SK-N-SH (cell line): ENCODE measurements around the gene MUC13. TPM values are rescaled to one million over a fixed set of nuclear protein-coding genes. Genes with fewer than 3 reads are reported as not detected.

ENCODE experiments used
- CTCF ChIA-PET: fragments of 300-600, 350-600 bp; formaldehyde crosslinking; extraction: SDS; loops from one replicate; lab custom pipeline; 2021; lab: Yijun Ruan, JAX
- POLR2A ChIA-PET: fragments of 350-600 bp; sonication (Branson Sonifier 250); formaldehyde crosslinking; extraction: SDS; loops from one replicate; lab custom pipeline; 2020; ENCODE audit warnings: antibody characterized with exemption, inconsistent platforms; lab: Yijun Ruan, JAX
- DNase-seq: peaks from one replicate; pipeline ENCODE4 v3.0.0; 2012
- H2AFZ ChIP-seq: fragments of 200-600 bp; sonication (generic); 2 replicates; pipeline ENCODE4 v1.8.1; 2016; ENCODE audit warnings: antibody characterized with exemption, mild to moderate bottlenecking, low read depth
- H3F3A ChIP-seq: fragments of 200-600 bp; sonication (generic); replicated peaks from 2 replicates; pipeline ENCODE3; 2016; ENCODE audit warnings: antibody characterized with exemption, mild to moderate bottlenecking; ENCODE audit not compliant: insufficient read depth
- H3K27ac ChIP-seq, 2 experiments: fragments of 200-500 bp in 1 of 2; fragments of 200-600 bp in 1 of 2; sonication (Bioruptor generic) in 1 of 2; sonication (generic), shearing (Covaris generic) in 1 of 2; 2 replicates each; pipeline versions ENCODE4 v1.5.1 to v1.6.1; 2014 to 2016; ENCODE audit warnings: low read depth in 2 of 2, inconsistent platforms in 1 of 2, low read length in 1 of 2, mild to moderate bottlenecking in 1 of 2, mixed read lengths in 1 of 2
- H3K27me3 ChIP-seq: fragments of 200-600 bp; sonication (generic), shearing (Covaris generic); 2 replicates; pipeline ENCODE4 v1.6.1; 2016; ENCODE audit warnings: mixed run types; ENCODE audit not compliant: insufficient read depth
- H3K36me3 ChIP-seq, 2 experiments: fragments of 200-500 bp in 1 of 2; fragments of 200-600 bp in 1 of 2; sonication (Bioruptor generic) in 1 of 2; sonication (generic) in 1 of 2; replicated peaks in 1 of 2; 2 replicates each; pipeline versions ENCODE3 to v1.5.1; 2014 to 2016; ENCODE audit warnings: low read length in 1 of 2, mild to moderate bottlenecking in 1 of 2; ENCODE audit not compliant: insufficient read depth in 2 of 2, control insufficient read depth in 1 of 2
- H3K4me1 ChIP-seq, 2 experiments: fragments of 200-500 bp in 1 of 2; fragments of 200-600 bp in 1 of 2; sonication (Bioruptor generic) in 1 of 2; sonication (generic), shearing (Covaris generic) in 1 of 2; 2 replicates each; pipeline versions ENCODE4 v1.5.1 to v1.6.1; 2014 to 2016; ENCODE audit warnings: low read depth in 1 of 2, low read length in 1 of 2, mixed run types in 1 of 2; ENCODE audit not compliant: insufficient read depth in 2 of 2, control insufficient read depth in 1 of 2
- H3K4me2 ChIP-seq: fragments of 200-600 bp; sonication (generic), shearing (Covaris generic); 2 replicates; pipeline ENCODE4 v1.6.1; 2017; ENCODE audit warnings: mixed run types
- H3K4me3 ChIP-seq, 2 experiments: fragments of 200-500 bp in 1 of 2; fragments of 200-600 bp in 1 of 2; sonication (Bioruptor generic) in 1 of 2; sonication (generic), shearing (Covaris generic) in 1 of 2; 2 replicates each; pipeline versions ENCODE4 v1.5.1 to v1.8.1; 2014 to 2016; ENCODE audit warnings: low read depth in 2 of 2, inconsistent platforms in 1 of 2, low read length in 1 of 2, mild to moderate bottlenecking in 1 of 2, mixed read lengths in 1 of 2, moderate library complexity in 1 of 2
- H3K79me2 ChIP-seq: fragments of 200-600 bp; sonication (generic); 2 replicates; pipeline ENCODE4 v1.8.1; 2017; ENCODE audit warnings: mild to moderate bottlenecking; ENCODE audit not compliant: insufficient read depth
- H3K9ac ChIP-seq: fragments of 200-600 bp; sonication (generic); 2 replicates; pipeline ENCODE4 v1.6.1; 2017; ENCODE audit warnings: mixed run types
- H3K9me2 ChIP-seq: fragments of 200-600 bp; sonication (generic); 2 replicates; pipeline ENCODE4 v1.6.1; 2017; ENCODE audit warnings: mixed run types
- H3K9me3 ChIP-seq: fragments of 200-600 bp; sonication (generic); 2 replicates; pipeline ENCODE4 v1.6.1; 2017; ENCODE audit warnings: mixed run types, mild to moderate bottlenecking, moderate library complexity
- H4K20me1 ChIP-seq: fragments of 200-600 bp; sonication (generic); 2 replicates; pipeline ENCODE4 v1.6.1; 2017; ENCODE audit warnings: mild to moderate bottlenecking, mixed run types; ENCODE audit not compliant: insufficient read depth
- CHD2 ChIP-seq: fragments of 150-350 bp; IDR thresholded peaks from 2 replicates; pipeline ENCODE4 v1.6.1; 2018; ENCODE audit warnings: low read length; ENCODE audit not compliant: partially characterized antibody
- ELF1 ChIP-seq: IDR thresholded peaks from 2 replicates; pipeline ENCODE4 v1.4.0; 2012
- EP300 ChIP-seq, 2 experiments: IDR thresholded peaks; 2 replicates each; pipeline versions ENCODE4 v1.4.0 to v1.6.1; 2012; ENCODE audit warnings: borderline replicate concordance in 1 of 2, low read depth in 1 of 2, low read length in 1 of 2
- FOSL2 ChIP-seq: IDR thresholded peaks from 2 replicates; pipeline ENCODE4 v1.4.0; 2012; ENCODE audit warnings: low read depth, mild to moderate bottlenecking, moderate library complexity, borderline replicate concordance
- FOXJ3 ChIP-seq: sonication (generic); formaldehyde crosslinking; IDR thresholded peaks from 2 replicates; pipeline ENCODE4 v1.5.1; 2020; ENCODE audit warnings: mild to moderate bottlenecking, missing genetic modification reagents
- FOXM1 ChIP-seq: IDR thresholded peaks from 2 replicates; pipeline ENCODE4 v1.4.0; 2012; ENCODE audit warnings: low read depth, mild to moderate bottlenecking
- JUND ChIP-seq: IDR thresholded peaks from 2 replicates; pipeline ENCODE4 v1.4.0; 2012
- MAX ChIP-seq: IDR thresholded peaks from 2 replicates; pipeline ENCODE4 v1.4.0; 2012; ENCODE audit warnings: low read depth
- MXI1 ChIP-seq: IDR thresholded peaks from 2 replicates; pipeline ENCODE4 v1.6.1; 2012; ENCODE audit warnings: mild to moderate bottlenecking, low read depth, low read length, improper control_type of control experiment
- NRF1 ChIP-seq: IDR thresholded peaks from 2 replicates; pipeline ENCODE4 v1.6.1; 2012; ENCODE audit warnings: low read depth, mild to moderate bottlenecking, low read length
- PBX3 ChIP-seq: IDR thresholded peaks from 2 replicates; pipeline ENCODE4; 2012
- POLR2AphosphoS5 ChIP-seq: IDR thresholded peaks from 2 replicates; pipeline ENCODE4 v1.6.1; 2012; ENCODE audit warnings: low read depth, low read length
- REST ChIP-seq: IDR thresholded peaks from 2 replicates; pipeline ENCODE4 v1.6.1; 2012; ENCODE audit warnings: mild to moderate bottlenecking, low read depth, low read length, moderate library complexity
- RFX5 ChIP-seq: IDR thresholded peaks from 2 replicates; pipeline ENCODE4 v1.6.1; 2012; ENCODE audit warnings: mild to moderate bottlenecking, improper control_type of control experiment, low read length
- USF1 ChIP-seq: IDR thresholded peaks from 2 replicates; pipeline ENCODE4 v1.4.0; 2012; ENCODE audit warnings: low read depth, borderline replicate concordance
- YY1 ChIP-seq: IDR thresholded peaks from 2 replicates; pipeline ENCODE4 v1.4.0; 2012; ENCODE audit warnings: low read depth, mild to moderate bottlenecking
- ZBTB33 ChIP-seq: IDR thresholded peaks from 2 replicates; pipeline ENCODE4 v1.4.0; 2012; ENCODE audit warnings: low read depth, borderline replicate concordance
- WGBS: methylation state at CpG from one replicate; pipeline ENCODE4 v1.1.6; 2017; ENCODE audit warnings: low lambda C conversion rate; 5-methylcytosine and 5-hydroxymethylcytosine counted together
- polyA plus RNA-seq, 3 experiments: library from polyadenylated mRNA; depleted of rRNA; stranded (reverse); fragments of >200 nt; gene quantifications; 2 replicates each; pipeline ENCODE4 v1.2.3, GENCODE V29; 2012
- TF ChIP-seq, protein P1 (sequence below): fragments of 150-350 bp; IDR thresholded peaks from 2 replicates; pipeline ENCODE4 v1.6.1; 2017; ENCODE audit warnings: antibody characterized with exemption, low read length, low read depth, borderline replicate concordance
- TF ChIP-seq, protein P2 (sequence below): fragments of 150-350 bp; IDR thresholded peaks from 2 replicates; pipeline ENCODE4 v1.6.1; 2016; ENCODE audit warnings: mild to moderate bottlenecking, low read depth, low read length
- TF ChIP-seq, protein P3 (sequence below): fragments of 200-600 bp; sonication (generic); IDR thresholded peaks from 2 replicates; pipeline ENCODE4 v1.6.1; 2017; ENCODE audit warnings: antibody characterized with exemption, mild to moderate bottlenecking, moderate library complexity

Gene MUC13
- polyA plus RNA-seq, 1 of the 3 experiments (the other 2 are of a cell fraction): not detected

DNA sequence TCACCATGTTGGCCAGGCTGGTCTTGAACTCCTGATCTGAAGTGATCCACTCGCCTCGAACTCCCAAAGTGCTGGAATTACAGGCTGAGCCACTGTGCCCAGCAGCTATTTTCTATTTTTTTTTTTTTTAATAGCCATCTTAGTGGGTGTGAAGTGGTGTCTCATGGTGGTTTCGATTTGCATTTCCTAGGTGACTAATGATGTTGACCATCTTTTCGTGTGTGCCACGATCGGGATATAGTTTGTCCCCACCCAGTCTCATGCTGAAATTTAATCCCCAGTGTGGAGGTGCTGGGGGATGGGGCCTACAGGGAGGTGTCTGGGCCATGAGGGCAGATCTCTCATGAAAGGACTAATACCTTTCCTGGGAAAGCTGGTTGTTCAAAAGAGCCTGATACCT is 41.8 kb upstream of the MUC13 start:
- Histone ChIP-seq H3K27ac (no peak overlapping the region), H3K9me2 (no peaks in the 10 kb centered on the region), H3K9me3 (no peaks in the 10 kb centered on the region), H4K20me1 (no peaks in the 10 kb centered on the region), H3K9ac (no peak overlapping the region), H3K4me2 (no peak overlapping the region), H2AFZ (no peak overlapping the region), H3K79me2 (no peaks in the 10 kb centered on the region), H3K27me3 (no peaks in the 10 kb centered on the region), H3F3A (no peaks in the 10 kb centered on the region)
- no peak for DNase-seq
- ChIA-PET CTCF (interaction anchor here (1.4 kb wide), 1 partner anchor 11 kb away, joined by 4 read pairs; no protein-coding TSS in a partner anchor), POLR2A (no interaction called here)
- WGBS: 100% methylated on average over 5 of the region's 6 CpGs
- TF ChIP-seq PBX3 (no peak), MXI1 (no peak), RFX5 (no peak), REST (no peak), POLR2AphosphoS5 (no peak), CHD2 (no peak), YY1 (no peak), FOSL2 (no peak), USF1 (no peak), ELF1 (no peak), EP300 (IDR thresholded peaks at IDR 0.05; ENCODE audit: borderline replicate concordance in 1 of 2, low read depth in 1 of 2, low read length in 1 of 2) (no peak), NRF1 (no peak), JUND (no peak), ZBTB33 (no peak), FOXJ3 (CRISPR knock-in tag) (no peak), FOXM1 (no peak), MAX (no peak)
- TF ChIP-seq, protein P1, sequence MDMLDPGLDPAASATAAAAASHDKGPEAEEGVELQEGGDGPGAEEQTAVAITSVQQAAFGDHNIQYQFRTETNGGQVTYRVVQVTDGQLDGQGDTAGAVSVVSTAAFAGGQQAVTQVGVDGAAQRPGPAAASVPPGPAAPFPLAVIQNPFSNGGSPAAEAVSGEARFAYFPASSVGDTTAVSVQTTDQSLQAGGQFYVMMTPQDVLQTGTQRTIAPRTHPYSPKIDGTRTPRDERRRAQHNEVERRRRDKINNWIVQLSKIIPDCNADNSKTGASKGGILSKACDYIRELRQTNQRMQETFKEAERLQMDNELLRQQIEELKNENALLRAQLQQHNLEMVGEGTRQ: no peak
- TF ChIP-seq, protein P2, sequence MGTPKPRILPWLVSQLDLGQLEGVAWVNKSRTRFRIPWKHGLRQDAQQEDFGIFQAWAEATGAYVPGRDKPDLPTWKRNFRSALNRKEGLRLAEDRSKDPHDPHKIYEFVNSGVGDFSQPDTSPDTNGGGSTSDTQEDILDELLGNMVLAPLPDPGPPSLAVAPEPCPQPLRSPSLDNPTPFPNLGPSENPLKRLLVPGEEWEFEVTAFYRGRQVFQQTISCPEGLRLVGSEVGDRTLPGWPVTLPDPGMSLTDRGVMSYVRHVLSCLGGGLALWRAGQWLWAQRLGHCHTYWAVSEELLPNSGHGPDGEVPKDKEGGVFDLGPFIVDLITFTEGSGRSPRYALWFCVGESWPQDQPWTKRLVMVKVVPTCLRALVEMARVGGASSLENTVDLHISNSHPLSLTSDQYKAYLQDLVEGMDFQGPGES: no peak
- TF ChIP-seq, protein P3, sequence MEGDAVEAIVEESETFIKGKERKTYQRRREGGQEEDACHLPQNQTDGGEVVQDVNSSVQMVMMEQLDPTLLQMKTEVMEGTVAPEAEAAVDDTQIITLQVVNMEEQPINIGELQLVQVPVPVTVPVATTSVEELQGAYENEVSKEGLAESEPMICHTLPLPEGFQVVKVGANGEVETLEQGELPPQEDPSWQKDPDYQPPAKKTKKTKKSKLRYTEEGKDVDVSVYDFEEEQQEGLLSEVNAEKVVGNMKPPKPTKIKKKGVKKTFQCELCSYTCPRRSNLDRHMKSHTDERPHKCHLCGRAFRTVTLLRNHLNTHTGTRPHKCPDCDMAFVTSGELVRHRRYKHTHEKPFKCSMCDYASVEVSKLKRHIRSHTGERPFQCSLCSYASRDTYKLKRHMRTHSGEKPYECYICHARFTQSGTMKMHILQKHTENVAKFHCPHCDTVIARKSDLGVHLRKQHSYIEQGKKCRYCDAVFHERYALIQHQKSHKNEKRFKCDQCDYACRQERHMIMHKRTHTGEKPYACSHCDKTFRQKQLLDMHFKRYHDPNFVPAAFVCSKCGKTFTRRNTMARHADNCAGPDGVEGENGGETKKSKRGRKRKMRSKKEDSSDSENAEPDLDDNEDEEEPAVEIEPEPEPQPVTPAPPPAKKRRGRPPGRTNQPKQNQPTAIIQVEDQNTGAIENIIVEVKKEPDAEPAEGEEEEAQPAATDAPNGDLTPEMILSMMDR: no peak
- TF ChIP-seq, all 33 proteins: peak for 0
- H3K36me3 ChIP-seq: peaks cover 12 to 50% of the 10 kb centered on the region in 2 experiments
- no peak overlapping the region for H3K4me3 ChIP-seq
- H3K4me1 ChIP-seq: no peaks in the 10 kb centered on the region
